Pancreas (tissue), 10 donors: ENCODE results near the gene LHPP. TPM values are rescaled to one million over a fixed set of nuclear protein-coding genes. Genes with fewer than 3 reads are reported as not detected.

ENCODE experiments used
- ATAC-seq, 4 donors: fragments of 200-7000 bp; cut with Tn5 transposase; one replicate each; pipeline versions ENCODE4 v1.8.0 to v1.9.1; 2020; ENCODE audit warnings: mild to moderate bottlenecking in 4 of 4, moderate library complexity in 4 of 4
- DNase-seq, 6 donors: peaks; one replicate each; pipeline ENCODE4 v3.0.0-alpha.2; 2020
- FAIRE-seq: peaks from 2 replicates; lab custom pipeline; 2012; peaks lifted over from hg19 to GRCh38; lab: Jason Lieb, UNC
- H3K27ac ChIP-seq, 4 donors: fragments of 200-600 bp; sonication (generic); 1 replicate in 3 of 4; 2 replicates in 1 of 4; pipeline versions ENCODE4 v1.5.0 to v1.8.0; 2020
- H3K27me3 ChIP-seq, 4 donors: fragments of 200-600 bp; one replicate each; pipeline ENCODE4 v1.8.0; 2021
- H3K36me3 ChIP-seq, 3 donors: fragments of 200-600 bp; sonication (generic) in 1 of 3; one replicate each; pipeline versions ENCODE4 v1.5.0 to v1.8.0; 2020 to 2021
- H3K4me1 ChIP-seq, 3 donors: fragments of 200-600 bp; one replicate each; pipeline ENCODE4 v1.8.0; 2021
- H3K4me3 ChIP-seq, 4 donors: fragments of 200-600 bp; sonication (generic) in 2 of 4; one replicate each; pipeline versions ENCODE4 v1.5.0 to v1.8.0; 2020 to 2021
- H3K9me3 ChIP-seq, 4 donors: fragments of 200-600 bp; one replicate each; pipeline ENCODE4 v1.8.0; 2021
- CTCF ChIP-seq, 4 donors: fragments of 200-600 bp; sonication (generic) in 3 of 4; IDR thresholded peaks; one replicate each; pipeline versions ENCODE4 v1.5.0 to v1.8.0; 2021; ENCODE audit warnings: antibody characterized with exemption in 4 of 4
- WGBS, 2 donors: extraction: QIAGEN DNeasy Blood & Tissue Kit; methylation state at CpG; one replicate each; pipeline ENCODE4 v1.1.7; 2013; 5-methylcytosine and 5-hydroxymethylcytosine counted together
- intact Hi-C, 3 donors: fragments of 100-400 bp; cut with DNase I; formaldehyde crosslinking; loops; one replicate each; pipeline versions ENCODE4 v1.11.1 to v1.14.2; 2022
- polyA plus RNA-seq, 2 donors: library from polyadenylated mRNA; stranded (reverse); fragments of 200-250 nt; gene quantifications; one replicate each; pipeline ENCODE4 v1.2.3, GENCODE V29; 2013
- total RNA-seq, 6 donors: library from RNA; stranded (reverse); fragmentation: NEBNext Ultra II Directional in 4 of 6; extraction: Animal tissue kit (Norgen Biotek cat#: 25700) in 4 of 6; gene quantifications; one replicate each; pipeline versions ENCODE4 v1.2.1 to v1.2.4, GENCODE V29; 2021 to 2023
- donor health status: healthy with polysubstance abuse.
- donor health status: DM: no; HTN: no; CAD: no; lungs with moderate emphysema.
- donor health status: DM: no; HTN: no; CAD: no.
- donor health status: control.
- donor health status: control.
- donor health status: Bipolar disorder and iron deficiency.
- donor health status: DM: yes; HTN: yes; CAD: no.
- donor health status: DM: no; HTN: no; CAD: no.
- donor health status: DM: no; HTN: no; CAD: no.
- donor health status: DM: yes; HTN: yes; CAD: no.

The LHPP gene
- total and polyA plus RNA-seq, 8 donors: 5.3 to 10.8 (median 7.8) TPM

GRCh38 chr10:124653811-124654651, 192.4 kb downstream of the LHPP start:
- no peaks in the 10 kb centered on the region for H3K9me3 ChIP-seq
- no peak overlapping the region for H3K27ac ChIP-seq
- no peaks in the 10 kb centered on the region for H3K36me3 ChIP-seq
- FAIRE-seq (no peak), ATAC-seq (peak in 3 of 4 donors; percentile 11 to 51 (median 15)), DNase-seq (peak in 1 of 6 donors; percentile 47)
- TF ChIP-seq CTCF (IDR thresholded peaks at IDR 0.05): no peak
- intact Hi-C loops: no loop called here
- no peak overlapping the region for H3K4me3 ChIP-seq
- WGBS, 2 donors: 77 to 79% methylated on average over 17 of the region's 17 CpGs
- H3K4me1 ChIP-seq: peaks cover 0 to 4% (median 0%) of the 10 kb centered on the region in 3 donors
- no peaks in the 10 kb centered on the region for H3K27me3 ChIP-seq

GRCh38 chr10:124654686-124655085, 193.1 kb downstream of the LHPP start:
- no peak for TF ChIP-seq CTCF (IDR thresholded peaks at IDR 0.05)
- H3K4me1 ChIP-seq: no peaks in the 10 kb centered on the region
- intact Hi-C loops: no loop called here
- no peaks in the 10 kb centered on the region for H3K36me3 ChIP-seq
- no peak overlapping the region for H3K27ac ChIP-seq
- no peak overlapping the region for H3K4me3 ChIP-seq
- no peak for FAIRE-seq
- H3K27me3 ChIP-seq: no peaks in the 10 kb centered on the region
- 76 to 85% methylated on average over 7 of the region's 7 CpGs for WGBS, 2 donors
- H3K9me3 ChIP-seq: no peaks in the 10 kb centered on the region
- peak in 1 of 6 donors; percentile 22 for DNase-seq
- ATAC-seq: no peak

- H3K36me3 ChIP-seq: no peaks in the 10 kb centered on the region
- FAIRE-seq: no peak
- no peak overlapping the region for H3K4me3 ChIP-seq
- intact Hi-C loops: no loop called here
- 86 to 89% methylated on average over 13 of the region's 13 CpGs for WGBS, 2 donors
- no peak overlapping the region for H3K27ac ChIP-seq
- H3K9me3 ChIP-seq: no peaks in the 10 kb centered on the region
- TF ChIP-seq CTCF (IDR thresholded peaks at IDR 0.05): no peak
- no peaks in the 10 kb centered on the region for H3K4me1 ChIP-seq
- peak in 1 of 6 donors; percentile 13 for DNase-seq
- no peak for ATAC-seq
- H3K27me3 ChIP-seq: no peaks in the 10 kb centered on the region
These were observed 193.8 kb downstream of the LHPP start for GRCh38 chr10:124655191-124656112.

GRCh38 chr10:124656113-124656490, 194.5 kb downstream of the LHPP start:
- no peaks in the 10 kb centered on the region for H3K4me1 ChIP-seq
- DNase-seq (peak in 1 of 6 donors; percentile 25), FAIRE-seq (no peak), ATAC-seq (no peak)
- no peak for TF ChIP-seq CTCF (IDR thresholded peaks at IDR 0.05)
- intact Hi-C loops: no loop called here
- no peaks in the 10 kb centered on the region for H3K36me3 ChIP-seq
- no peak overlapping the region for H3K4me3 ChIP-seq
- no peaks in the 10 kb centered on the region for H3K9me3 ChIP-seq
- no peaks in the 10 kb centered on the region for H3K27me3 ChIP-seq
- WGBS, 2 donors: 97 to 99% methylated on average over 7 of the region's 7 CpGs
- no peak overlapping the region for H3K27ac ChIP-seq
